ENCODE measurements around the gene NPR2.

NPR2 gene

GRCh38 chr9:35767458-35767857, 23.9 kb upstream of the NPR2 start:
- ATAC-seq: no peak
- TF ChIP-seq TOX (CRISPR knock-in tag; IDR thresholded peaks at IDR 0.05; ENCODE audit: borderline replicate concordance) (no peak), RARB (CRISPR knock-in tag; IDR thresholded peaks at IDR 0.05) (no peak), SNAI2 (CRISPR knock-in tag; IDR thresholded peaks at IDR 0.05) (no peak)
- TF ChIP-seq, protein P1, sequence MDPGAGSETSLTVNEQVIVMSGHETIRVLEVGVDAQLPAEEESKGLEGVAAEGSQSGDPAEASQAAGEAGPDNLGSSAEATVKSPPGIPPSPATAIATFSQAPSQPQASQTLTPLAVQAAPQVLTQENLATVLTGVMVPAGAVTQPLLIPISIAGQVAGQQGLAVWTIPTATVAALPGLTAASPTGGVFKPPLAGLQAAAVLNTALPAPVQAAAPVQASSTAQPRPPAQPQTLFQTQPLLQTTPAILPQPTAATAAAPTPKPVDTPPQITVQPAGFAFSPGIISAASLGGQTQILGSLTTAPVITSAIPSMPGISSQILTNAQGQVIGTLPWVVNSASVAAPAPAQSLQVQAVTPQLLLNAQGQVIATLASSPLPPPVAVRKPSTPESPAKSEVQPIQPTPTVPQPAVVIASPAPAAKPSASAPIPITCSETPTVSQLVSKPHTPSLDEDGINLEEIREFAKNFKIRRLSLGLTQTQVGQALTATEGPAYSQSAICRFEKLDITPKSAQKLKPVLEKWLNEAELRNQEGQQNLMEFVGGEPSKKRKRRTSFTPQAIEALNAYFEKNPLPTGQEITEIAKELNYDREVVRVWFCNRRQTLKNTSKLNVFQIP (CRISPR knock-in tag; IDR thresholded peaks at IDR 0.05; ENCODE audit: borderline replicate concordance, low read depth): no peak

GRCh38 chr9:35769763-35770162, 21.6 kb upstream of the NPR2 start:
- no peak for ATAC-seq

GRCh38 chr9:35771075-35771433, 20.3 kb upstream of the NPR2 start:
- TF ChIP-seq TOX (CRISPR knock-in tag; IDR thresholded peaks at IDR 0.05; ENCODE audit: borderline replicate concordance) (no peak), TCF4 (CRISPR knock-in tag; IDR thresholded peaks at IDR 0.05; ENCODE audit: borderline replicate concordance) (no peak), ZNF8 (CRISPR knock-in tag; IDR thresholded peaks at IDR 0.05) (no peak), PPARA (CRISPR knock-in tag; IDR thresholded peaks at IDR 0.05; ENCODE audit: borderline replicate concordance) (no peak), OSR1 (CRISPR knock-in tag; IDR thresholded peaks at IDR 0.05) (no peak)
- TF ChIP-seq, protein P1 (CRISPR knock-in tag; IDR thresholded peaks at IDR 0.05; ENCODE audit: borderline replicate concordance, low read depth): no peak
- ATAC-seq: peak; percentile 48

More at GRCh38 chr9:35769763-35770162, 21.6 kb upstream of the NPR2 start:
- no peak for TF ChIP-seq ARNTL (CRISPR knock-in tag; IDR thresholded peaks at IDR 0.05; ENCODE audit: borderline replicate concordance, low read depth)
- no peak for TF ChIP-seq SNAI2 (CRISPR knock-in tag; IDR thresholded peaks at IDR 0.05)
- TF ChIP-seq ZNF8 (CRISPR knock-in tag; IDR thresholded peaks at IDR 0.05): no peak
- TF ChIP-seq BACH2 (CRISPR knock-in tag; IDR thresholded peaks at IDR 0.05; ENCODE audit: borderline replicate concordance): no peak
- no peak for TF ChIP-seq RARB (CRISPR knock-in tag; IDR thresholded peaks at IDR 0.05)
- no peak for TF ChIP-seq OSR1 (CRISPR knock-in tag; IDR thresholded peaks at IDR 0.05)
- TF ChIP-seq ZNF70 (CRISPR knock-in tag; IDR thresholded peaks at IDR 0.05): no peak
- no peak for TF ChIP-seq ZFP3 (CRISPR knock-in tag; IDR thresholded peaks at IDR 0.05)
- TF ChIP-seq, protein P2, sequence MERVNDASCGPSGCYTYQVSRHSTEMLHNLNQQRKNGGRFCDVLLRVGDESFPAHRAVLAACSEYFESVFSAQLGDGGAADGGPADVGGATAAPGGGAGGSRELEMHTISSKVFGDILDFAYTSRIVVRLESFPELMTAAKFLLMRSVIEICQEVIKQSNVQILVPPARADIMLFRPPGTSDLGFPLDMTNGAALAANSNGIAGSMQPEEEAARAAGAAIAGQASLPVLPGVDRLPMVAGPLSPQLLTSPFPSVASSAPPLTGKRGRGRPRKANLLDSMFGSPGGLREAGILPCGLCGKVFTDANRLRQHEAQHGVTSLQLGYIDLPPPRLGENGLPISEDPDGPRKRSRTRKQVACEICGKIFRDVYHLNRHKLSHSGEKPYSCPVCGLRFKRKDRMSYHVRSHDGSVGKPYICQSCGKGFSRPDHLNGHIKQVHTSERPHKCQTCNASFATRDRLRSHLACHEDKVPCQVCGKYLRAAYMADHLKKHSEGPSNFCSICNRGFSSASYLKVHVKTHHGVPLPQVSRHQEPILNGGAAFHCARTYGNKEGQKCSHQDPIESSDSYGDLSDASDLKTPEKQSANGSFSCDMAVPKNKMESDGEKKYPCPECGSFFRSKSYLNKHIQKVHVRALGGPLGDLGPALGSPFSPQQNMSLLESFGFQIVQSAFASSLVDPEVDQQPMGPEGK (CRISPR knock-in tag; IDR thresholded peaks at IDR 0.05; ENCODE audit: borderline replicate concordance): no peak
- no peak for TF ChIP-seq GLIS3 (CRISPR knock-in tag; IDR thresholded peaks at IDR 0.05)
- TF ChIP-seq, protein P3, sequence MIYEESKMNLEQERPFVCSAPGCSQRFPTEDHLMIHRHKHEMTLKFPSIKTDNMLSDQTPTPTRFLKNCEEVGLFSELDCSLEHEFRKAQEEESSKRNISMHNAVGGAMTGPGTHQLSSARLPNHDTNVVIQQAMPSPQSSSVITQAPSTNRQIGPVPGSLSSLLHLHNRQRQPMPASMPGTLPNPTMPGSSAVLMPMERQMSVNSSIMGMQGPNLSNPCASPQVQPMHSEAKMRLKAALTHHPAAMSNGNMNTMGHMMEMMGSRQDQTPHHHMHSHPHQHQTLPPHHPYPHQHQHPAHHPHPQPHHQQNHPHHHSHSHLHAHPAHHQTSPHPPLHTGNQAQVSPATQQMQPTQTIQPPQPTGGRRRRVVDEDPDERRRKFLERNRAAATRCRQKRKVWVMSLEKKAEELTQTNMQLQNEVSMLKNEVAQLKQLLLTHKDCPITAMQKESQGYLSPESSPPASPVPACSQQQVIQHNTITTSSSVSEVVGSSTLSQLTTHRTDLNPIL (CRISPR knock-in tag; IDR thresholded peaks at IDR 0.05; ENCODE audit: low read depth): no peak
- no peak for TF ChIP-seq ESRRG (CRISPR knock-in tag; IDR thresholded peaks at IDR 0.05)
- no peak for TF ChIP-seq ZNF565 (CRISPR knock-in tag; conservative IDR thresholded peaks at IDR 0.05; ENCODE audit: low read depth)
- TF ChIP-seq CSDC2 (CRISPR knock-in tag; IDR thresholded peaks at IDR 0.05): no peak
- TF ChIP-seq TCF4 (CRISPR knock-in tag; IDR thresholded peaks at IDR 0.05; ENCODE audit: borderline replicate concordance): no peak
- no peak for TF ChIP-seq ZFP30 (CRISPR knock-in tag; IDR thresholded peaks at IDR 0.05)
- TF ChIP-seq, protein P1 (CRISPR knock-in tag; IDR thresholded peaks at IDR 0.05; ENCODE audit: borderline replicate concordance, low read depth): no peak

GRCh38 chr9:35771534-35771933, 19.9 kb upstream of the NPR2 start:
- peak; percentile 48 for ATAC-seq
- no peak for TF ChIP-seq TOX (CRISPR knock-in tag; IDR thresholded peaks at IDR 0.05; ENCODE audit: borderline replicate concordance)
